Inflammatory macrophage treated with lipopolysaccharide for 1 hour (primary cell): ENCODE data around the gene FCN3.
A peak's percentile ranks its signal among the peaks of the same experiment; 100 is the strongest.
"Not testable (repeated sequence)": the region's sequence is repeated elsewhere in the genome, so short reads cannot be mapped to it uniquely, and the experiment has no call there.

Experiments
- DNase-seq, 2 donors: peaks; one replicate each; pipeline ENCODE4 v3.0.0-alpha.2; 2020 to 2022

The FCN3 gene

GRCh38 chr1:27374362-27375086 is at the start of gene FCN3:
Gene FCN3 (minus strand): TSS chr1:27374824. CDS start chr1:27374818, 6 bp downstream.
- DNase-seq = no peak

GRCh38 chr1:27423709-27424108 is 49.1 kb upstream of the FCN3 start:
- no peak for DNase-seq

- DNase-seq = peak in 1 of 2 donors; percentile 66
These were observed 43.9 kb upstream of the FCN3 start for GRCh38 chr1:27418326-27419185.

GRCh38 chr1:27417713-27418112 is 43.1 kb upstream of the FCN3 start:
- DNase-seq = no peak

- DNase-seq = peak; percentile 59 to 80
These were observed 41.9 kb upstream of the FCN3 start for GRCh38 chr1:27416387-27417111.

- DNase-seq = no peak
These were observed 39.5 kb upstream of the FCN3 start for GRCh38 chr1:27414091-27414490.

GRCh38 chr1:27413004-27413403 is 38.4 kb upstream of the FCN3 start:
- no peak for DNase-seq

GRCh38 chr1:27412502-27412901 is 37.9 kb upstream of the FCN3 start:
- no peak for DNase-seq

- DNase-seq = no peak
These were observed 36.1 kb upstream of the FCN3 start for GRCh38 chr1:27410709-27411108.

- no peak for DNase-seq
These were observed 35.0 kb upstream of the FCN3 start for GRCh38 chr1:27409669-27410068.

GRCh38 chr1:27408151-27408550 is 33.5 kb upstream of the FCN3 start:
- no peak for DNase-seq

- not testable (repeated sequence) for DNase-seq
These were observed 32.2 kb upstream of the FCN3 start for GRCh38 chr1:27406791-27407190.

GRCh38 chr1:27406362-27406680 is 31.7 kb upstream of the FCN3 start:
- DNase-seq = no peak

- not testable (repeated sequence) for DNase-seq
These were observed 31.2 kb upstream of the FCN3 start for GRCh38 chr1:27405598-27406361.

GRCh38 chr1:27405074-27405473 is 30.4 kb upstream of the FCN3 start:
- no peak for DNase-seq

GRCh38 chr1:27403931-27404330 is 29.3 kb upstream of the FCN3 start:
- no peak for DNase-seq

GRCh38 chr1:27403065-27403726 is 28.6 kb upstream of the FCN3 start:
- DNase-seq = peak in 1 of 2 donors; percentile 46

- DNase-seq = peak; percentile 56 to 66
These were observed 27.7 kb upstream of the FCN3 start for GRCh38 chr1:27402349-27402754.

- no peak for DNase-seq
These were observed 26.3 kb upstream of the FCN3 start for GRCh38 chr1:27400963-27401341.

- DNase-seq = no peak
These were observed 25.7 kb upstream of the FCN3 start for GRCh38 chr1:27400082-27400962.
